OCI-LY3 (cell line): Measurements from ENCODE around the gene MCF2L2.

Experiments
- CTCF ChIP-seq: fragments of 200-600, 300-600 bp; sonication (generic); IDR thresholded peaks from 2 replicates; pipeline ENCODE4 v1.5.1; 2014; ENCODE audit warnings: antibody characterized with exemption, low read length, low read depth
- EZH2phosphoT487 ChIP-seq: fragments of 200-600 bp; shearing (Covaris generic); IDR thresholded peaks from 2 replicates; pipeline ENCODE4 v1.6.1; 2018; ENCODE audit warnings: antibody characterized with exemption, mixed run types, low read depth

GRCh38 chr3:183356920-183357319 is 71.5 kb downstream of the MCF2L2 start:
- no peak for TF ChIP-seq CTCF
- TF ChIP-seq EZH2phosphoT487 = no peak
